ENCODE measurements around the gene GNPDA1. TPM values are rescaled to one million over a fixed set of nuclear protein-coding genes. Genes with fewer than 3 reads are reported as not detected.
"Not testable (repeated sequence)": the region's sequence is repeated elsewhere in the genome, so short reads cannot be mapped to it uniquely, and the experiment has no call there.

GNPDA1 gene
- polyA plus RNA-seq, 1 of the 3 experiments (the other 2 are of a cell fraction): 23.9 TPM

- ChIA-PET CTCF (interaction anchor here (0.9 to 1.3 kb wide), 2 partner anchors 19 to 21 kb away, joined by 3 to 6 read pairs; partner anchors contain the start of gene GNPDA1), POLR2A (interaction anchor here (1.2 kb wide), 1 partner anchor 20 kb away, joined by 4 read pairs; no protein-coding TSS in a partner anchor)
- not testable (repeated sequence) for H3K79me2 ChIP-seq (ENCODE audit: insufficient read depth); H2AFZ ChIP-seq (ENCODE audit: low read depth); H4K20me1 ChIP-seq (ENCODE audit: insufficient read depth); H3K4me3 ChIP-seq (ENCODE audit: low read depth in 2 of 2, low read length in 1 of 2); H3K27me3 ChIP-seq (ENCODE audit: insufficient read depth); H3K9me2 ChIP-seq; H3K4me2 ChIP-seq; H3K36me3 ChIP-seq (replicated peaks in 1 of 2; ENCODE audit: control insufficient read depth in 1 of 2, insufficient read depth in 2 of 2, low read length in 1 of 2); H3F3A ChIP-seq (replicated peaks; ENCODE audit: insufficient read depth); H3K9ac ChIP-seq; H3K9me3 ChIP-seq; H3K4me1 ChIP-seq (ENCODE audit: control insufficient read depth in 1 of 2, insufficient read depth in 2 of 2, low read depth in 1 of 2, low read length in 1 of 2); H3K27ac ChIP-seq (ENCODE audit: low read depth in 2 of 2, low read length in 1 of 2)
- peak; percentile 38 for DNase-seq
- peak; percentile 26; the same call in 1 of the 2 replicates for TF ChIP-seq RCOR1 (IDR thresholded peaks at IDR 0.05; ENCODE audit: low read length)
- WGBS (ENCODE audit: low lambda C conversion rate): 81% methylated on average over 15 of the region's 15 CpGs
Measured at GRCh38 chr5:142033632-142034567, 21.1 kb upstream of the GNPDA1 start.

DNA sequence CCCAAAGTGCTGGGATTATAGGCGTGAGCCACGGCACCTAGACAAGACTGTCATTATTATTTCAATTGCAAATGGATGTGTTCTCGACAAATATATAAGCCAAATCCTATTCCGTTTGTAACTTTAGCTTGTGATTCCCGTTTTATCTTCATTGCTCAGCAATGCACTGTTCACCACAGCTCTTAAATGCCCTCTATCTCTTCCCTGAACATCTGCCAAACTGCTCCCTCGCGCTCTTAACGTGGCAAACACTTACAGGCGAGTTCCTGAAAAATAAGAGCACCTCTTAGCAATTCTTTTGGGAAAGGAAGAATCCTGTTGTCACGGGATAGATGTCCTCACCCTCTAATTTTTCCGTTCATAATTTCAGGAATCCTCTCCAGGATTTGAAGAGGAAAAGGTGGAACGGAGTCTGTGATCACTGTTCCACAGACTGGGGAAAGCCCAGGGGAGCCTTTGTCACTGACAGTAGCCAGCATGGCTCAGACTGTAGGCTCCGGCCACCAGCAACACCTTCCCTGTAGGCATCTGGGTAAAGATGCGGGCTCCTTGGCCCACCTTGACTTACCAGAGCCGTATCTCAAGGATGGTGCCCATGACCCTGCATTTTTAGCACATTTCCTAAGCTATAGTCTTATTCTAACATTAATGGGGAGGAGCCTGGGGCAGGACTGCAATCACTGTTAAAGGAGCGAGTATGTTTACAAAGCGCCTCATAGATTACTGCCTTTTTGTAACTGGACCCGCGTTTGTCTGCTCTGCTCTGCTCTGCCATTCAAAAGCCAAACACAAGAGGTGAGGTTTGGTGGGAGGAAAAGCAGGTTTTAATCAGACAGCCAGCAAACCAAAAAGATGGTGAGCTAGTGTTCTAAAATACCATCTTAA, 20.2 kb upstream of the GNPDA1 start:
- ChIA-PET CTCF (interaction anchor here (0.6 to 1.5 kb wide), 4 partner anchors 18 to 112 kb away, joined by 3 to 6 read pairs (median 4); partner anchors contain the start of gene GNPDA1), POLR2A (no interaction called here)
- WGBS (ENCODE audit: low lambda C conversion rate): 75% methylated on average over 19 of the region's 19 CpGs
- TF ChIP-seq REST (IDR thresholded peaks at IDR 0.05; ENCODE audit: low read depth, low read length) (no peak), MEF2A (IDR thresholded peaks at IDR 0.05; ENCODE audit: borderline replicate concordance, low read depth) (no peak), YY1 (IDR thresholded peaks at IDR 0.05; ENCODE audit: low read depth) (no peak), CTCF (IDR thresholded peaks at IDR 0.05) (no peak), USF1 (IDR thresholded peaks at IDR 0.05; ENCODE audit: borderline replicate concordance, low read depth) (no peak), USF2 (IDR thresholded peaks at IDR 0.05; ENCODE audit: borderline replicate concordance, low read depth, low read length) (no peak), MAX (IDR thresholded peaks at IDR 0.05; ENCODE audit: low read depth) (no peak), JUND (IDR thresholded peaks at IDR 0.05) (no peak), IRF3 (IDR thresholded peaks at IDR 0.05; ENCODE audit: low read depth, low read length) (no peak), MXI1 (IDR thresholded peaks at IDR 0.05; ENCODE audit: low read depth, low read length) (no peak), GATA2 (CRISPR knock-in tag; IDR thresholded peaks at IDR 0.05) (no peak), POLR2AphosphoS5 (IDR thresholded peaks at IDR 0.05; ENCODE audit: low read depth, low read length) (no peak), NRF1 (IDR thresholded peaks at IDR 0.05; ENCODE audit: low read depth, low read length) (no peak)

More for the DNA sequence above, 20.2 kb upstream of the GNPDA1 start:
- no peak for DNase-seq
- Histone ChIP-seq H3K4me3 (ENCODE audit: low read depth in 2 of 2, low read length in 1 of 2) (no peak overlapping the region), H2AFZ (ENCODE audit: low read depth) (no peak overlapping the region), H3K9ac (no peak overlapping the region), H3K27ac (ENCODE audit: low read depth in 2 of 2, low read length in 1 of 2) (no peak overlapping the region), H3K4me2 (no peak overlapping the region), H3K79me2 (ENCODE audit: insufficient read depth) (no peaks in the 10 kb centered on the region), H3F3A (replicated peaks; ENCODE audit: insufficient read depth) (no peaks in the 10 kb centered on the region), H3K9me3 (no peaks in the 10 kb centered on the region), H3K27me3 (ENCODE audit: insufficient read depth) (no peaks in the 10 kb centered on the region), H4K20me1 (ENCODE audit: insufficient read depth) (no peaks in the 10 kb centered on the region), H3K36me3 (replicated peaks in 1 of 2; ENCODE audit: control insufficient read depth in 1 of 2, insufficient read depth in 2 of 2, low read length in 1 of 2) (no peaks in the 10 kb centered on the region), H3K9me2 (no peaks in the 10 kb centered on the region), H3K4me1 (ENCODE audit: control insufficient read depth in 1 of 2, insufficient read depth in 2 of 2, low read depth in 1 of 2, low read length in 1 of 2) (peaks cover 0 to 2% of the 10 kb centered on the region in 2 experiments; a peak in 1 of 4 replicates)

Measured in SK-N-SH (cell line).